HepG2 (cell line): ENCODE results near the gene TBX3. TPM values are rescaled to one million over a fixed set of nuclear protein-coding genes. Genes with fewer than 3 reads are reported as not detected.

Experiments
- BATF2 ChIP-seq: sonication (generic); formaldehyde crosslinking; IDR thresholded peaks from 2 replicates; pipeline ENCODE4 v1.8.0; 2022; ENCODE audit warnings: mild to moderate bottlenecking, missing genetic modification reagents, moderate library complexity
- BCL6 ChIP-seq: IDR thresholded peaks from 2 replicates; pipeline ENCODE4 v1.6.1; 2016; ENCODE audit warnings: missing genetic modification reagents, missing compliant biosample characterization
- CC2D1A ChIP-seq: sonication (generic); formaldehyde crosslinking; IDR thresholded peaks from 2 replicates; pipeline ENCODE4 v1.8.1; 2023; ENCODE audit warnings: mild to moderate bottlenecking, missing genetic modification reagents
- FOSL2 ChIP-seq: sonication (generic); formaldehyde crosslinking; IDR thresholded peaks from 2 replicates; pipeline ENCODE4 v1.4.0; 2020; ENCODE audit warnings: missing genetic modification reagents
- FOXO1 ChIP-seq: sonication (generic); formaldehyde crosslinking; IDR thresholded peaks from 2 replicates; pipeline ENCODE4 v1.4.0; 2020; ENCODE audit warnings: missing genetic modification reagents
- FOXO4 ChIP-seq: sonication (generic); formaldehyde crosslinking; conservative IDR thresholded peaks from 2 replicates; pipeline ENCODE4 v1.8.1; 2023; ENCODE audit warnings: missing genetic modification reagents
- HMG20A ChIP-seq: IDR thresholded peaks from 2 replicates; pipeline ENCODE4 v1.6.1; 2016; ENCODE audit warnings: borderline replicate concordance
- IRX3 ChIP-seq: sonication (generic); formaldehyde crosslinking; IDR thresholded peaks from 2 replicates; pipeline ENCODE4 v1.8.1; 2023; ENCODE audit warnings: mild to moderate bottlenecking, low read depth, missing genetic modification reagents, borderline replicate concordance
- ISL2 ChIP-seq: sonication (generic); formaldehyde crosslinking; IDR thresholded peaks from 2 replicates; pipeline ENCODE4 v1.5.0; 2020; ENCODE audit warnings: missing genetic modification reagents
- NFE2 ChIP-seq: sonication (generic); formaldehyde crosslinking; IDR thresholded peaks from 2 replicates; pipeline ENCODE4 v1.4.0; 2020; ENCODE audit warnings: missing genetic modification reagents
- PAX8 ChIP-seq: sonication (generic); formaldehyde crosslinking; IDR thresholded peaks from 2 replicates; pipeline ENCODE4 v1.8.0; 2022; ENCODE audit warnings: mild to moderate bottlenecking, missing genetic modification reagents, borderline replicate concordance
- PHB2 ChIP-seq: fragments of 450-650 bp; IDR thresholded peaks from 2 replicates; pipeline ENCODE4 v1.6.1; 2018; ENCODE audit not compliant: partially characterized antibody
- SIX4 ChIP-seq: sonication (generic); formaldehyde crosslinking; IDR thresholded peaks from 2 replicates; pipeline ENCODE4 v1.4.0; 2020; ENCODE audit warnings: missing genetic modification reagents
- SP5 ChIP-seq: IDR thresholded peaks from 2 replicates; pipeline ENCODE4 v1.6.1; 2016; ENCODE audit warnings: low read depth, borderline replicate concordance
- ZBTB2 ChIP-seq: sonication (generic); formaldehyde crosslinking; IDR thresholded peaks from 2 replicates; pipeline ENCODE4 v1.8.0; 2022; ENCODE audit warnings: low read depth, missing genetic modification reagents
- ZC3H13 ChIP-seq: sonication (generic); formaldehyde crosslinking; IDR thresholded peaks from 2 replicates; pipeline ENCODE4 v1.8.1; 2023; ENCODE audit warnings: mild to moderate bottlenecking, missing genetic modification reagents, moderate library complexity
- ZEB1 ChIP-seq: IDR thresholded peaks from 2 replicates; pipeline ENCODE4 v1.6.1; 2012; ENCODE audit warnings: mild to moderate bottlenecking, low read depth, inconsistent platforms; ENCODE audit not compliant: insufficient replicate concordance
- ZNF33A ChIP-seq: sonication (generic); formaldehyde crosslinking; IDR thresholded peaks from 2 replicates; pipeline ENCODE4 v1.5.1; 2020; ENCODE audit warnings: missing genetic modification reagents, mild to moderate bottlenecking, moderate library complexity, borderline replicate concordance
- ZNF512 ChIP-seq: sonication (generic); formaldehyde crosslinking; IDR thresholded peaks from 2 replicates; pipeline ENCODE4 v1.4.0; 2020; ENCODE audit warnings: mild to moderate bottlenecking, missing genetic modification reagents
- ZNF546 ChIP-seq: sonication (generic); formaldehyde crosslinking; conservative IDR thresholded peaks from 2 replicates; pipeline ENCODE4 v1.8.1; 2023; ENCODE audit warnings: mild to moderate bottlenecking, missing genetic modification reagents
- ZNF556 ChIP-seq: sonication (generic); formaldehyde crosslinking; IDR thresholded peaks from 2 replicates; pipeline ENCODE4 v1.4.0; 2020; ENCODE audit warnings: mild to moderate bottlenecking, missing genetic modification reagents, borderline replicate concordance
- ZNF777 ChIP-seq: sonication (generic); formaldehyde crosslinking; IDR thresholded peaks from 2 replicates; pipeline ENCODE4 v1.4.0; 2020; ENCODE audit warnings: missing genetic modification reagents
- ZNF781 ChIP-seq: sonication (generic); formaldehyde crosslinking; IDR thresholded peaks from 2 replicates; pipeline ENCODE4 v1.5.1; 2020; ENCODE audit warnings: borderline replicate concordance, mild to moderate bottlenecking, missing genetic modification reagents; ENCODE audit errors: not compliant biosample characterization
- ZNF879 ChIP-seq: sonication (generic); formaldehyde crosslinking; IDR thresholded peaks from 2 replicates; pipeline ENCODE4 v1.8.1; 2023; ENCODE audit warnings: missing genetic modification reagents
- polyA plus RNA-seq, 8 experiments: library from polyadenylated mRNA; depleted of rRNA in 3 of 8; stranded (reverse) in 7 of 8; unstranded in 1 of 8; fragments of >200 nt; fragmentation: Illumina TruSeq in 4 of 8; extraction: Trizol in 4 of 8; gene quantifications; 2 replicates each; pipeline versions ENCODE4 v1.2.1 to v1.2.3, GENCODE V29; 2011 to 2016; ENCODE audit warnings: low read depth in 4 of 8, missing spikeins in 1 of 8, mixed read lengths in 1 of 8; ENCODE audit not compliant: insufficient read depth in 1 of 8
- total RNA-seq, 5 experiments: library from RNA; depleted of rRNA; stranded (reverse); fragments of >200 nt; fragmentation: Illumina TruSeq; extraction: Trizol; gene quantifications; 2 replicates each; pipeline ENCODE4 v1.2.3, GENCODE V29; 2016; ENCODE audit warnings: low read depth in 1 of 5
- TF ChIP-seq, protein P1 (sequence below): sonication (generic); formaldehyde crosslinking; IDR thresholded peaks from 2 replicates; pipeline ENCODE4 v1.8.0; 2022; ENCODE audit warnings: missing genetic modification reagents, mild to moderate bottlenecking, moderate library complexity, borderline replicate concordance

TBX3 gene
- total and polyA plus RNA-seq, 2 of the 13 experiments (the other 11 are each of a cell fraction or from before 2014, with no cell fraction given) = 27.1 to 42.4 TPM

- TF ChIP-seq ZNF777 (no peak), IRX3 (no peak), ZNF546 (CRISPR knock-in tag) (no peak), FOXO4 (CRISPR knock-in tag) (no peak), ZC3H13 (CRISPR knock-in tag) (no peak), FOSL2 (peak; percentile 75), PAX8 (no peak), FOXO1 (CRISPR knock-in tag) (peak; percentile 71), PHB2 (no peak), ZEB1 (no peak), SP5 (CRISPR knock-in tag) (no peak; the same call in 1 of the 2 replicates), SIX4 (CRISPR knock-in tag) (peak; percentile 77), HMG20A (CRISPR knock-in tag) (peak; percentile 74; the same call in 1 of the 2 replicates), BATF2 (CRISPR knock-in tag) (no peak), ISL2 (CRISPR knock-in tag) (peak; percentile 90), ZNF781 (CRISPR knock-in tag) (no peak), ZNF512 (CRISPR knock-in tag) (no peak), ZBTB2 (CRISPR knock-in tag) (no peak), ZNF556 (CRISPR knock-in tag) (no peak), CC2D1A (no peak), NFE2 (CRISPR knock-in tag) (no peak), ZNF879 (CRISPR knock-in tag) (no peak), BCL6 (CRISPR knock-in tag) (peak; percentile 85), ZNF33A (CRISPR knock-in tag) (no peak)
- TF ChIP-seq, protein P1, sequence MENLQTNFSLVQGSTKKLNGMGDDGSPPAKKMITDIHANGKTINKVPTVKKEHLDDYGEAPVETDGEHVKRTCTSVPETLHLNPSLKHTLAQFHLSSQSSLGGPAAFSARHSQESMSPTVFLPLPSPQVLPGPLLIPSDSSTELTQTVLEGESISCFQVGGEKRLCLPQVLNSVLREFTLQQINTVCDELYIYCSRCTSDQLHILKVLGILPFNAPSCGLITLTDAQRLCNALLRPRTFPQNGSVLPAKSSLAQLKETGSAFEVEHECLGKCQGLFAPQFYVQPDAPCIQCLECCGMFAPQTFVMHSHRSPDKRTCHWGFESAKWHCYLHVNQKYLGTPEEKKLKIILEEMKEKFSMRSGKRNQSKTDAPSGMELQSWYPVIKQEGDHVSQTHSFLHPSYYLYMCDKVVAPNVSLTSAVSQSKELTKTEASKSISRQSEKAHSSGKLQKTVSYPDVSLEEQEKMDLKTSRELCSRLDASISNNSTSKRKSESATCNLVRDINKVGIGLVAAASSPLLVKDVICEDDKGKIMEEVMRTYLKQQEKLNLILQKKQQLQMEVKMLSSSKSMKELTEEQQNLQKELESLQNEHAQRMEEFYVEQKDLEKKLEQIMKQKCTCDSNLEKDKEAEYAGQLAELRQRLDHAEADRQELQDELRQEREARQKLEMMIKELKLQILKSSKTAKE (CRISPR knock-in tag) = no peak; the same call in none of the 2 replicates
Observed at GRCh38 chr12:114658002-114658441, 26.0 kb downstream of the TBX3 start (continued).
